AG09319 (cell line): ENCODE data around the gene SLC44A4.

Experiments used
- DNase-seq: peaks from one replicate; pipeline ENCODE4 v3.0.0-alpha.2; 2010; ENCODE audit warnings: low read depth; ENCODE audit errors: extremely low read depth
- TF ChIP-seq, protein P1 (sequence below): IDR thresholded peaks from 2 replicates; pipeline ENCODE4 v1.5.1; 2011; ENCODE audit warnings: low read depth, mild to moderate bottlenecking, inconsistent platforms, low read length, moderate library complexity

The SLC44A4 gene

DNA sequence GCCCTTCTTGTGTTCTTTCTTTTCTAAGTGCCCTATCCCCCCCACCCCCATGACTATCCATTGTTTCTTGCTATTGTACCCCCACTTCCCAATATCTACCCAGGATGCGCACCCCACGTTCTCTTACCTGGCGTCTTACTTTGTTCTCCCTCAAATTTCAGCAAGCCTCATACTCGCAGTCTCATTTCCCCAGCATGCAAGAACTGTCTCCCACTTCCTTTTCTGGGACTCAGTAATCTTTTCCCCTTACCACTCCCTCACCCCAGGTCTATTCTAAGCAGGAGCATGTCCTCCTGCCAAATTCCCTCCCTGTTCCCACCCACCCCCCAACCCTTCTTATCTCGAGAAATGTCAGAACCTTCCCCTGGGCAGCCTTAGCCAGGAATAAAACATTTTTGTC lies 20.4 kb upstream of the SLC44A4 start:
- DNase-seq: no peak
- TF ChIP-seq, protein P1, sequence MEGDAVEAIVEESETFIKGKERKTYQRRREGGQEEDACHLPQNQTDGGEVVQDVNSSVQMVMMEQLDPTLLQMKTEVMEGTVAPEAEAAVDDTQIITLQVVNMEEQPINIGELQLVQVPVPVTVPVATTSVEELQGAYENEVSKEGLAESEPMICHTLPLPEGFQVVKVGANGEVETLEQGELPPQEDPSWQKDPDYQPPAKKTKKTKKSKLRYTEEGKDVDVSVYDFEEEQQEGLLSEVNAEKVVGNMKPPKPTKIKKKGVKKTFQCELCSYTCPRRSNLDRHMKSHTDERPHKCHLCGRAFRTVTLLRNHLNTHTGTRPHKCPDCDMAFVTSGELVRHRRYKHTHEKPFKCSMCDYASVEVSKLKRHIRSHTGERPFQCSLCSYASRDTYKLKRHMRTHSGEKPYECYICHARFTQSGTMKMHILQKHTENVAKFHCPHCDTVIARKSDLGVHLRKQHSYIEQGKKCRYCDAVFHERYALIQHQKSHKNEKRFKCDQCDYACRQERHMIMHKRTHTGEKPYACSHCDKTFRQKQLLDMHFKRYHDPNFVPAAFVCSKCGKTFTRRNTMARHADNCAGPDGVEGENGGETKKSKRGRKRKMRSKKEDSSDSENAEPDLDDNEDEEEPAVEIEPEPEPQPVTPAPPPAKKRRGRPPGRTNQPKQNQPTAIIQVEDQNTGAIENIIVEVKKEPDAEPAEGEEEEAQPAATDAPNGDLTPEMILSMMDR: no peak

DNA sequence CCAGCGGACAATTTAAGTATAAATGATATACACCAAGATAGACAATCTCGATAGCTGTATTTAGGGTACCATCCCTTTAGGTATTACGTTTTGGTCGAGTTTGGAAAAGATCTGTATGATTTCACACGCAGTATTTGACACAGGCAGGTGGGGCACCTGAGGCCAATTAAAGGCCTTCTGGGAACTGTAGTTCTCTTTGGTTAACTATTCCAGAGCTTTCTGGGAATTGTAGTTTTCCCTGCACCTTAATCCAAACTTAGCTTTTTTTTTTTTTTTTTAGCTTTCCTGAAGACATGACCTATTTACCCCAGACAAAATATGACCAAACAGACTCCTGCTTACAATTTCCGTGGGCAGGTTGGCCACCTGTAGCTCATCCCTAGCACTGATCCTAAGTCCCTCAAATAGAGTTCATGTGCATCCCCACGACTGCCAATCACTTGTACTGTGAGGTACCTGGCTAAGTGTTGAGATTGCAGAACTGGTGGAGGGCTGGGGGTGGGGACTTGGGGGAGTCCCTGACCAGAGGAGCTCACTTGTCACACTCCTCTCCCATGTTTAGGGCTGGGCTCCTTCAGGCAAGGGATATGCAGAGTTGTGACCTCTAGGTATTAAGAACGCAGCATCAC lies 19.7 kb upstream of the SLC44A4 start:
- DNase-seq: no peak
- TF ChIP-seq, protein P1: no peak

DNA sequence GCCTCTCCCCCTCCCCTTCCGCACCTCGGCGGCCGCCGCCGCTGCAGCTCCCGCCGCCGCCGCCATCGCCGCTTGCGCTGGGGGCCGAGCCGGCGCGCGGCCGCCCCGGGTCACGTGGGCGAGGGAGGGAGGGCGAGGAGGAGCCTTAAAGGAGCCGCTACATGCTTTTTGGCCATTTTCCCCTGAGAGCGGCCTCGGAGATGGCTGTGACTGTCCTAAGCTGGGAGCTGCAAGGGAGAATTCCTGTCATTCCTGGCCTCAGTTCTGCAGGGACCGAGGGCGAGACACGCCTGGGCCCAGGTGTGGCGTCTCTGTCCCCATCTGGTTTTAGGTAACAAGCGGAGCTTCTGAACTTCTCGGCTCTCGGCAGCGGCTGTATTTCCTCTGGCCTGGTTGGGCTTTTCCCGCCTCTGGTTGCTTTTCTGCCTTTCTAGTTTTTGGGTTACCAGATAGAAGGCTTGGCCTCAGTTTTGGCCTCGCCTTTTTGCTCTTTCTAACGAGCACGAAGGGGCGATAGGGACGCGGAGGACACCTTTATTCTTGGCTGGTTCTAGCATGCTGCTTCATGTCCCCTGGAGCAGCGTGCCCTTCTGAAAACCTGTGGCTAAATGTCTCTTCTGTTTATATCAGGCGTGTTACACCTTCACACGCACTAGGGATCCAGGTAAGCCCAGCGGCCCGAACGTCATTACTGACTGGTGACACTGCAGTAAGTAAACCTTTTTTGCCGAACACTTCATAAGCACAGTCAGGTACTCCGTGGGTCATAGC lies 19.0 kb upstream of the SLC44A4 start, which contains the start of gene EHMT2:
Gene EHMT2 (minus strand): TSS at position 87 of the 771 bp plus-strand sequence. CDS start 21 bp downstream, at position 66.
- DNase-seq: no peak
- TF ChIP-seq, protein P1: no peak

DNA sequence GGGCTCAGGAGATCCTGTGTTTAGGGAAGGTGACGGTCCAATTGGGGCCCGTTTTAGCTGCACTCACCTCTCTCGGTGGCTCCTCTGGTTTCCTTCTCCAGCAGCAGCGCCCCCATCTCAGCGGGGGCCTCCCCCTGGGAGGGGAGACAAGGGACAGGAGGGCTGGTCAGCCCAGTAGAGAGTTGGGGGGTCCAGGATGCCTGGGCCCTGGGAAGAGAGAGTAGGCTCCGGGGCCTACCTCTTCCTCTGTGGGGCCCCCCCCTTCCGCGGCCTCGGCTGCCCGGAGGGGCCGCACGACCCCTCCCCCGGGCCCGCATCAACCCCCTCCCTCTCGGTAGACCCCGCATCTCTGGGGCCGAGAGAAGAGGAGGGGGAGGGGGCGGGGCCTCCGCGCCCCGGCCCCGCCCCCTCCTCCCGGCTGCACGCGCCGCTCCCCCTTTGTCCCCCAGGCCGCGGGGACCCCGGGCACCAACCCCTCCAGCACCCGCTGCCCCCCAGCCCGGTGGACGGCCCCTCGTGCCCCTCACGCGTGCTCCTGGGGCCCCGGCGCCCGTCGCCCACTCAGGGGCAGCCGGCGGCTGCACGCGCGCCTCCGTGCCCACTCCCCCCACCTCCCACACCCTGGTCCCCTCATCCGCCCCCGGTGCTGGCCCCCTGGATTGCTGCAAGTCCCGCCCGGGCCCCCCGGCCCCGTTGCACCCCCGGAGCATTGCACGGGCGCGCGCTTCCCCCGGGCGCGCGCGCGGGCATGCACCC lies 18.2 kb upstream of the SLC44A4 start:
- TF ChIP-seq, protein P1: no peak
- no peak for DNase-seq

DNA sequence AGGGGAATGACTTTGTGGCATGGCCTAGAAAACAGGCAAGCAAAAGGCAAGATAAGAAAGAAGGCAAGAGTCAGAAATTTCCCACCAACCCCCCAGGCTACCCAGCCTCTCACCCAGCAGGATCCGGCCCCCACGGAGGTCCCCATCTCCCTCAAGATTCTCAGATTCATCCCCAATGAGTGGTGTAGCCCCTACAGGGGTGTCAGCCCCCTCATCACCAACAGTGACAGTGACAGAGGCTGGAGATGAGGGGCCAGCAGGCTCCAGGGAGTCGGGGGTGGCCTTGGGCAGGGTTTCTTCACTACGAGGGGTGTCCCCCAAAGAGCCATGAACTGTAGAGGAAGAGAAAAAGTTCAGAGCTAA lies 17.7 kb upstream of the SLC44A4 start:
- TF ChIP-seq, protein P1: no peak
- no peak for DNase-seq

DNA sequence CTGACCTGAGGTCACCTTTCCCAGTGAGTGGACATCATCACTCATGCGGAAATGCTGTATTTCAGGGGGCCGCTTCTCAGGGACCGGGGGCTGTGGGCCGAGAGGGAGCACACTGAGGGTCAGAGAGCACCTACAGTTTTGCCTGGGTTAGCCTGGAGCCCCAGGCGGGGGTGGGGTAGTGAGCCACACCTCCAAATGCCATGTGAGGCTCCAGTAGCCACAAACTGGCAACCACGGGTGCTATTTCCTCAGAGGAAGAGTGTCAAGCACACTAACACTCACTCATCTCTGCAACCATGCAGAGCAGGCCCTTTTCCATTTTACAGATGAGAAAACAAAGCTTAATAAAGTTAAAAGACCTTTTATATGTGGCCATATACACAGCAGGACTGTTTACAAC lies 14.0 kb upstream of the SLC44A4 start:
- no peak for DNase-seq
- TF ChIP-seq, protein P1: no peak

DNA sequence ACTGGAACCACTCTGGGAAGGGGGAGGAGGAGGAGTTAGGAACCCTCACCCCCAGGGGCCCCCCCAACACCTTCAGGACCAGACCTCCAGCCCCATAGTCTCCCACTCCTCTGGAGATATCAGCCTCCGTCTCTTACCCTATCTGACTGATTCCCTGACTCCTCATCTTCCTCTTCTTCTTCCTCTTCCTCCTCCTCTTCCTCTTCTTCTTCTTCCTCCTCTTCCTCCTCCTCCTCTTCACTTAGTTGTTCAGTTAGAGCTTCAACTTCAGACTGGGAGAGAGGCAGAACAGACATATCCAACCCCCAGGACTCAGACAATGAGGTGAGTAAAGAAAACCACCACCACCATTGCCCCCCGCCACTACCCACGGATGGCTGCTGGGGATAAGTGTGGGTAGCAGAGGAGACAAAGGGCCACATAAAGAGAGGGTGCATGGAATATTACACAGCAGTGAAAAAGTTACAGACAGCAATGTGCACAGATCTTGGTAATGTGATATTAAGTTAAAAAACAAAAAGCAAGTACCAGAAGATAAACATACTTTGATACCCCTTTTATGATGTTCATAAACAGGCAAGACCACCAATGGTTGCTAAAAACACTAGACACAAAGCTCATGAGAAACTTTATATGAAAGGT lies 10.7 kb upstream of the SLC44A4 start:
- TF ChIP-seq, protein P1: no peak
- no peak for DNase-seq
